Measurements from ENCODE around the gene ATP6V0D1.

- TF ChIP-seq CTCF (IDR thresholded peaks at IDR 0.05) (no peak), EP300 (IDR thresholded peaks at IDR 0.05) (no peak)
Observed at GRCh38 chr16:67388191-67388590, 92.8 kb downstream of the ATP6V0D1 start.
